ENCODE results near the gene NOM1.
A peak's percentile ranks its signal among the peaks of the same experiment; 100 is the strongest.

The NOM1 gene

GRCh38 chr7:157000741-157001653 lies 51.5 kb downstream of the NOM1 start:
- peak overlapping the region; percentile 38 for H3K27ac ChIP-seq
- TF ChIP-seq, protein P1, sequence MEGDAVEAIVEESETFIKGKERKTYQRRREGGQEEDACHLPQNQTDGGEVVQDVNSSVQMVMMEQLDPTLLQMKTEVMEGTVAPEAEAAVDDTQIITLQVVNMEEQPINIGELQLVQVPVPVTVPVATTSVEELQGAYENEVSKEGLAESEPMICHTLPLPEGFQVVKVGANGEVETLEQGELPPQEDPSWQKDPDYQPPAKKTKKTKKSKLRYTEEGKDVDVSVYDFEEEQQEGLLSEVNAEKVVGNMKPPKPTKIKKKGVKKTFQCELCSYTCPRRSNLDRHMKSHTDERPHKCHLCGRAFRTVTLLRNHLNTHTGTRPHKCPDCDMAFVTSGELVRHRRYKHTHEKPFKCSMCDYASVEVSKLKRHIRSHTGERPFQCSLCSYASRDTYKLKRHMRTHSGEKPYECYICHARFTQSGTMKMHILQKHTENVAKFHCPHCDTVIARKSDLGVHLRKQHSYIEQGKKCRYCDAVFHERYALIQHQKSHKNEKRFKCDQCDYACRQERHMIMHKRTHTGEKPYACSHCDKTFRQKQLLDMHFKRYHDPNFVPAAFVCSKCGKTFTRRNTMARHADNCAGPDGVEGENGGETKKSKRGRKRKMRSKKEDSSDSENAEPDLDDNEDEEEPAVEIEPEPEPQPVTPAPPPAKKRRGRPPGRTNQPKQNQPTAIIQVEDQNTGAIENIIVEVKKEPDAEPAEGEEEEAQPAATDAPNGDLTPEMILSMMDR (conservative IDR thresholded peaks at IDR 0.05): no peak
- TF ChIP-seq ZFX (IDR thresholded peaks at IDR 0.05): no peak

GRCh38 chr7:157001920-157002818 lies 52.7 kb downstream of the NOM1 start:
- no peak for TF ChIP-seq ZFX (IDR thresholded peaks at IDR 0.05)
- TF ChIP-seq, protein P1 (conservative IDR thresholded peaks at IDR 0.05): no peak
- no peak overlapping the region for H3K27ac ChIP-seq

- H3K27ac ChIP-seq: no peak overlapping the region
- no peak for TF ChIP-seq ZFX (IDR thresholded peaks at IDR 0.05)
- TF ChIP-seq, protein P1 (conservative IDR thresholded peaks at IDR 0.05): no peak
Observed at GRCh38 chr7:157002819-157003421, 53.4 kb downstream of the NOM1 start.

DNA sequence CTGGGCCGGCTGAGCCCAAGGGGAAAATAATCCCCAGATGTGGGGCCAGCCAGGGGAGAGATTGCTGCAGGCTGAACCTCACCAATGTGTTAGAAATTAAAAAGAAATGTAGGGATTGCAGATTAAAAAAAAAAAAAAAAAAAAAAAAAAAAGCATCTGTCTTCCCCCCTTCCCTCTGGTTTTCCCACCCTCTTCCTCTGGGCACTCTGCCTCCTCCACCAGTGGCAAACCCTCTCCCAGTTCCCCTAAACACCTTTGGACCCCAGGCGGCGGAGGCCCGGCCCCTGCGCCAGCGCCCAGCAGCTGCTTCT lies 53.9 kb downstream of the NOM1 start:
- TF ChIP-seq, protein P1 (conservative IDR thresholded peaks at IDR 0.05): no peak
- no peak for TF ChIP-seq ZFX (IDR thresholded peaks at IDR 0.05)
- no peak overlapping the region for H3K27ac ChIP-seq

GRCh38 chr7:157003756-157004520 lies 54.4 kb downstream of the NOM1 start:
- TF ChIP-seq, protein P1 (conservative IDR thresholded peaks at IDR 0.05): no peak
- TF ChIP-seq ZFX (IDR thresholded peaks at IDR 0.05): no peak
- H3K27ac ChIP-seq: no peak overlapping the region

- TF ChIP-seq ZFX (IDR thresholded peaks at IDR 0.05): no peak
- TF ChIP-seq, protein P1 (conservative IDR thresholded peaks at IDR 0.05): no peak
- no peak overlapping the region for H3K27ac ChIP-seq
Observed at GRCh38 chr7:157004521-157005455, 55.3 kb downstream of the NOM1 start.

Measured in C4-2B (cell line).